ENCODE measurements around the gene AP5S1. TPM values are rescaled to one million over a fixed set of nuclear protein-coding genes. Genes with fewer than 3 reads are reported as not detected.

The AP5S1 gene
- total RNA-seq, 1 experiment from 2014 or later, result 18.3 TPM

- DNase-seq, result no peak
- Histone ChIP-seq H2AFZ (no peak overlapping the region), H3K4me3 (no peak overlapping the region), H3K9me2 (ENCODE audit: insufficient read depth) (no peaks in the 10 kb centered on the region), H3K36me3 (ENCODE audit: low read depth) (peaks cover 10% of the 10 kb centered on the region; the same call in 1 of the 2 replicates), H3K79me2 (ENCODE audit: low read depth) (no peaks in the 10 kb centered on the region), H3K4me1 (replicated peaks; ENCODE audit: insufficient read depth) (no peaks in the 10 kb centered on the region), H3K27me3 (ENCODE audit: insufficient read depth, low read depth) (no peaks in the 10 kb centered on the region), H3F3A (ENCODE audit: insufficient read depth, low read depth) (0 out of 2 replicates have a peak, but pooled peaks cover 3% of the 10 kb centered on the region), H3K9me3 (ENCODE audit: insufficient read depth, low read depth) (no peaks in the 10 kb centered on the region), H3K27ac (no peak overlapping the region), H4K20me1 (ENCODE audit: insufficient read depth) (no peaks in the 10 kb centered on the region), H3K4me2 (no peak overlapping the region)
- intact Hi-C loops (cut with micrococcal nuclease; ENCODE audit: unreplicated experiment), result no loop called here
- TF ChIP-seq CTCF (conservative IDR thresholded peaks at IDR 0.05) (no peak), EZH2 (IDR thresholded peaks at IDR 0.05; ENCODE audit: low read depth) (no peak)
- no TSS peak for BruUV-seq (replicated peaks)
- CTCF ChIA-PET, result no interaction called here
- POLR2A ChIA-PET (ENCODE audit: unreplicated experiment), result no interaction called here
Observed at GRCh38 chr20:3863317-3863716, 43.0 kb downstream of the AP5S1 start.

GRCh38 chr20:3864518-3864917 lies 44.2 kb downstream of the AP5S1 start:
- H4K20me1 ChIP-seq (ENCODE audit: insufficient read depth), result no peaks in the 10 kb centered on the region
- intact Hi-C loops (cut with micrococcal nuclease; ENCODE audit: unreplicated experiment), result no loop called here
- no peaks in the 10 kb centered on the region for H3K27me3 ChIP-seq (ENCODE audit: insufficient read depth, low read depth)
- H2AFZ ChIP-seq, result no peak overlapping the region
- ChIA-PET POLR2A (ENCODE audit: unreplicated experiment) (no interaction called here), CTCF (no interaction called here)
- H3F3A ChIP-seq (ENCODE audit: insufficient read depth, low read depth), result peaks cover 7% of the 10 kb centered on the region; the same call in 1 of the 2 replicates
- peaks cover 10% of the 10 kb centered on the region; the same call in 1 of the 2 replicates for H3K36me3 ChIP-seq (ENCODE audit: low read depth)
- no peak overlapping the region for H3K4me2 ChIP-seq
- DNase-seq, result no peak
- no peaks in the 10 kb centered on the region for H3K9me3 ChIP-seq (ENCODE audit: insufficient read depth, low read depth)
- BruUV-seq (replicated peaks), result no TSS peak
- H3K79me2 ChIP-seq (ENCODE audit: low read depth), result no peaks in the 10 kb centered on the region
- H3K27ac ChIP-seq, result no peak overlapping the region
- no peaks in the 10 kb centered on the region for H3K9me2 ChIP-seq (ENCODE audit: insufficient read depth)
- no peak overlapping the region for H3K4me3 ChIP-seq
- no peaks in the 10 kb centered on the region for H3K4me1 ChIP-seq (replicated peaks; ENCODE audit: insufficient read depth)
- no peak for TF ChIP-seq EZH2 (IDR thresholded peaks at IDR 0.05; ENCODE audit: low read depth)
- no peak for TF ChIP-seq CTCF (conservative IDR thresholded peaks at IDR 0.05)

GRCh38 chr20:3865152-3865886 lies 45.0 kb downstream of the AP5S1 start:
- intact Hi-C loops (cut with micrococcal nuclease; ENCODE audit: unreplicated experiment), result no loop called here
- Histone ChIP-seq H3K27me3 (ENCODE audit: insufficient read depth, low read depth) (no peaks in the 10 kb centered on the region), H3K4me3 (no peak overlapping the region), H3K4me2 (no peak overlapping the region), H2AFZ (no peak overlapping the region), H3K79me2 (ENCODE audit: low read depth) (no peaks in the 10 kb centered on the region), H3K4me1 (replicated peaks; ENCODE audit: insufficient read depth) (no peaks in the 10 kb centered on the region; the same call in 1 of the 2 replicates), H3K9me2 (ENCODE audit: insufficient read depth) (no peaks in the 10 kb centered on the region), H3K27ac (no peak overlapping the region), H3K9me3 (ENCODE audit: insufficient read depth, low read depth) (no peaks in the 10 kb centered on the region), H3K36me3 (ENCODE audit: low read depth) (peaks cover 10% of the 10 kb centered on the region; the same call in 1 of the 2 replicates), H4K20me1 (ENCODE audit: insufficient read depth) (no peaks in the 10 kb centered on the region), H3F3A (ENCODE audit: insufficient read depth, low read depth) (peaks cover 7% of the 10 kb centered on the region; the same call in 1 of the 2 replicates)
- DNase-seq, result no peak
- BruUV-seq (replicated peaks), result no TSS peak
- ChIA-PET POLR2A (ENCODE audit: unreplicated experiment) (no interaction called here), CTCF (no interaction called here)
- TF ChIP-seq EZH2 (IDR thresholded peaks at IDR 0.05; ENCODE audit: low read depth) (no peak), CTCF (conservative IDR thresholded peaks at IDR 0.05) (no peak)

Measured in PC-9 (cell line).